NCI-H82 (cell line): ENCODE measurements around the gene STAP2.
"Not testable (repeated sequence)": the region's sequence is repeated elsewhere in the genome, so short reads cannot be mapped to it uniquely, and the experiment has no call there.

ENCODE experiments used
- DNase-seq: peaks from one replicate; lab custom pipeline; 2025; lab: John Stamatoyannopoulos, UW

The STAP2 gene

DNA sequence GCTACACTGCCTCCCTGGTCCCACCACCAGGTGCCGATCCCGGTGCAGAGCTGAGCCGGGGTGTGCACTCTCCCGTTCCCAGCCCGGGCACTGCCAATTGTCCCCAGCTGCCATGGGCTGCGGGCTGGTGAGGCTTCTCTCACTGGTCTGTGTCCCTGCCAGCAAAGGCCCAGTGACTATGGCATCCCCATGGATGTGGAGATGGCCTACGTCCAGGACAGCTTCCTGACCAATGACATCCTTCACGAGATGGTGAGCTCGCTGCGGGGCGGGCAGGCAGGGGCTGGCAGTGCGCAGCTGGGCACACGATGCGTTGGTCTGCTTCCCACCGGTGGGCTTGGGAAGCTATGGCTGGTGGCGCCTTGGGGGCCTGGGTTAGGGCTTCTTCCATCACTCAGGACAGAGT is 19.3 kb upstream of the STAP2 start:
- no peak for DNase-seq

DNA sequence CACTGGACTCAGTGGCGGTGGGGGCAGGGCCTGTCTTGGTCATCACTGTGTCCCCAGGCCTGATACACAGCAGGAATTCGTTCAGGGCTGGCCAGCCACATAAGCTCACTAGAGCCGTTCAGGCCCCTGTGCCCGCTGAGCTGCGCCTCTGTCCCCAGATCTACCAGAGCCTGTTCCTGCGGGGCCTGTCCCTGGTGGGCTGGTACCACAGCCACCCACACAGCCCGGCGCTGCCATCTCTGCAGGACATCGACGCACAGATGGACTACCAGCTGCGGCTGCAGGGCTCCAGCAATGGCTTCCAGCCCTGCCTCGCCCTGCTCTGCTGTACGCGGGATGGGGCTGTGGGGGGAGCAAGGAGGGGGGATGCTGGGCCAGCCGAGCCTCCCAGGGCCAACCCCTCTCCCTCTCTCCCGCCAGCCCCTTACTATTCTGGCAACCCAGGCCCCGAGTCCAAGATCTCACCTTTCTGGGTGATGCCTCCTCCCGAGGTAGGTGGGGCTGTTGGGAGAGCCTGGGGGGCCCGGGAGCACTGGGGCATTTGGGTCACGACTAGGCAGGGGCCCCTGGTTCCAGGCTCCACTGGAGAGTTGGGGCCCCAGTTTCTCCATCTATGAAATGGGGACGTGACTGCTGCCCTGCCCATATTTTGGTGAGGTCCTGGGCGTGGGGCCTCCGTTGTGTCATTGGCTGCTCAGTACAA is 18.6 kb upstream of the STAP2 start:
- no peak for DNase-seq

DNA sequence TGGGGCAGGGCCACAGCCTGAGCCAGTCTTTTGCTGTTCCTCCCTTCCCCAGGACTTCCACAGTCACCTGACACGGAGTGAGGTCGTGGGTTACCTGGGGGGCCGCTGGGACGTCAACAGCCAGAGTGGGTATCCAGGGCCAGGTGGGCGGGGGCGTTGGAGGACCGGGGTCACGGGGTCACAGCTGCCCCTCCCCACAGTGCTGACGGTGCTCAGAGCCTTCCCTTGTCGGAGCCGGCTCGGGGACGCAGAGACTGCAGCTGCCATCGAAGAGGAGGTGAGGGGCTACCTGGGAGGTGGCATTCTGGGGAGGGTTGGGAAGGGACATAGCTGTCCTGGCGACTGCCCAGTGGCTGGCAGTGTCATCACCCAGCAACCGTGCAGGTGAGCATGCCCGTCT is 16.3 kb upstream of the STAP2 start:
- no peak for DNase-seq

DNA sequence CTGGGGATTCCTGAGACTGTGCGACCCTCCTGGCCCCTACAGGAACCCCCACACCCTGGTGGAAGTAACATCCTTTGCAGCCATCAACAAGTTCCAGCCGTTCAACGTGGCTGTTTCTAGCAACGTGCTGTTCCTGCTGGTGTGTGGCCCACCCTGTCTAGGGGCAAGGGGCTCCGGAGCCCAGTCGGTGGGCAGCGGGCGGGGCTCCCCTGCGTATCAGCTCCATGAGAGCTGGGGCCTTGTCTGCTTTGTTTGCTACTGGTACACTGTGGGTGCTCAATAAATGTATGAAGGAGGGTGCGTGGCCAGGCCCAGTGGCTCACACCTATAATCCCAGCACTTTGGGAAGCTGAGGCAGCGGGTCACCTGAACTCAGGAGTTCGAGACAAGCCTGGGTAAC is 15.7 kb upstream of the STAP2 start:
- DNase-seq, result no peak

DNA sequence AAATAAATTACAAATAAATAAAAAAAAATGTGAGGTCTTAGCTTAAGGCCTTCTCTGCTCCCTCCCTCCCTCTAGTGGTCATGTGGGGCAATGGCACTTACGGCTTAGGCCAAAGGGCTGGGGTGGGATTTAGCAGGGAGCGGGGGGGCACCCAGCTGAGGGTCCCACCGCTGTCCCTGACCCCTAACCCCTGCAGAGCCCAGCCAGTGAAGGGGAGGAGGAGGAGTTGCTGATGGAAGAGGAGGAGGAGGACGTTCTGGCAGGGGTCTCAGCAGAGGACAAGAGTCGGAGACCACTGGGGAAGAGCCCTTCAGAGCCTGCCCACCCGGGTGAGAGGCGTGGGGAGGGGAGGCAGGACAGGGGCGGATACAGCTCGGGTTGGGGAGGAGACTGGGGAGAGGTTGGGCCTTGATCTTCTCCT is 14.1 kb upstream of the STAP2 start:
- peak; percentile 76 for DNase-seq

DNA sequence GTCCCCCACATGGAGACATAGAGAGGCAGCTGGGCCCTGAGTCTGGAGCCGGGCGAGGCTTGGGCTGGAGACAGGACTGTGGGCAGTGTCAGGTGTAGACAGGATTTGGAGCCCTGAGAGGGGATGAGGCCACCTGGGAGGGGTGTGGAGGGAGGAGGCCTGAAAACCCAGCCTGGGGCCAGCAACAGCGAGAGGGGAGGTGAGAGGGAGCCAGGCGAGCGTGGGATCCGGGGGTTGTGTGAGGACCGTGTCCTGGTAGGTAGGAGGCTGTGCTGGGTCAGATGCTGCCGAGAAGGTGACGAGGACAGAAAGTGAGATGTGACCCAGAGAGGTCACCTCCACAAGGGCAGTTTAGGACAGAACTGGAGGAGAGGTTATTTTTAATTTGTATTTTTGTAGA is 12.1 kb upstream of the STAP2 start:
- no peak for DNase-seq

DNA sequence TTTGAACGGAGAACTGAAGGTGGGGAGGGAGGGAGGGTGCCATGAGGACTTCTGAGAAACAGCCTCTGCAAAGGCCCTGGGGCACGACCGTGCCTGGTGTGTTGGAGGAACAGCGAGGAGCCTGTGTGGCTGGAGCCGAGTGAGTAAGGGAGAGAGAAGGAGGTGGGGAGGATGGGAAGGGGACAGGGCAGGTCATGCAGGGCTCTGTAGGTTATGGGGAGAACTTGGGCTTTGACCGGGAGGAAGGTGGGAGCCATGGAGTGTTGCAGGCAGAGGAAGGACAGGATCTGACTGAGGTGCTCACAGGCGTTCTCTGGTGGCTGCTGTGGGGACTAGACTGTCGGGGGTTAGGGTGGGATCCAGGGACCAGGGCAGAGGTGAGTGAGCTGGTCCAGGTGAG is 11.5 kb upstream of the STAP2 start:
- DNase-seq, result no peak

DNA sequence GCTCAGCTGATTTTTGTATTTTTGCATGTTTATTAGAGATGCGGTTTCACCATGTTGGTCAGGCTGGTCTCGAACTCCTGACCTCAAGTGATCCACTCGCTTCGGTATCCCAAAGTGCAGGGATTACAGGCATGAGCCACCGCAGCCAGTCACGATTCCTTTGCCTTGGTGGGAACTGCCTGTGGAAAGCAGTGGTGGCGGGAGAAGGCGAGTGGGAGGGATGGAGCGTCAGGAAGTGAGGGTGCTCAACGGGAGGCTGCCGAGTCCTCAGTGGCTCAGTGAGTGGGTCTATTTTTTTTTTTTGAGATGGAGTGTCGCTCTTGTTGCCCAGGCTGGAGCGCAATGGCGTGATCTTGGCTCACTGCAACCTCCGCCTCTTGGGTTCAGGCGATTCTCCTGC is 10.6 kb upstream of the STAP2 start:
- not testable (repeated sequence) for DNase-seq

DNA sequence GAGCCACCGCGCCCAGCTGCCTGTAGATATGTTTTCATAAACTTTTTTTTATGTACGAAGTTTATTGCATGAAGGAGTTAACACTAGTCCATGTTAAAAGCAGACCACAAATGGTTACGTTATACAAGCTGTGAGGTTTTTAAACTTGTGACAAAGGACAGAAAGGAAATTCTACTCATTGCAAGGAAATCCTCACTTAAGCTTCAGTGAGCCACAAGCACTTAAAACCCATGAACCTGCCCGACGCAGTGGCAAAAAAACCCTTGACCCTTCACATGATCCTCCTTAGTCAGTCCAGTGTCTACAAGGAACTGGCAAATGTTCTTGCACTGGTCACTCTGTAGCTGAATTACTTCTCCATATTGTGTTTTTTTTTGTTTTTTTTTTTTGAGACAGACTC is 8.9 kb upstream of the STAP2 start:
- no peak for DNase-seq

DNA sequence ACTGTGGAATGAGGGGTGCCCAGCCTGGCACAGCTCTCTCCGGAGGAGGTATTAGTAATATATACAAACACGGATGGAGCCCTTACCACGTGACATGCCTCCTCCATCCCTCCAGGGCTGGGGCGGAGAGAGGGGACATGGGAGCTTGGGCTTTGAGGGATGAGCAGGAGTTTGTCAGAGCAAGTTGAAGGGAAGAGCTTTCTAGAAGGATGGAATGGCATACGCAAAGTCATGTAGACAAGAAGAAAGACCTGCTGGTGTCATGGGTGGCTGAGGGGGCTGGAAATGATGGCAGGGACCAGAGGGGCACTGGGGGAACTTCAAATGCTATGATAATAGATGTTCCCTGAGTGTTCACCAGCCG is 7.4 kb upstream of the STAP2 start:
- no peak for DNase-seq

DNA sequence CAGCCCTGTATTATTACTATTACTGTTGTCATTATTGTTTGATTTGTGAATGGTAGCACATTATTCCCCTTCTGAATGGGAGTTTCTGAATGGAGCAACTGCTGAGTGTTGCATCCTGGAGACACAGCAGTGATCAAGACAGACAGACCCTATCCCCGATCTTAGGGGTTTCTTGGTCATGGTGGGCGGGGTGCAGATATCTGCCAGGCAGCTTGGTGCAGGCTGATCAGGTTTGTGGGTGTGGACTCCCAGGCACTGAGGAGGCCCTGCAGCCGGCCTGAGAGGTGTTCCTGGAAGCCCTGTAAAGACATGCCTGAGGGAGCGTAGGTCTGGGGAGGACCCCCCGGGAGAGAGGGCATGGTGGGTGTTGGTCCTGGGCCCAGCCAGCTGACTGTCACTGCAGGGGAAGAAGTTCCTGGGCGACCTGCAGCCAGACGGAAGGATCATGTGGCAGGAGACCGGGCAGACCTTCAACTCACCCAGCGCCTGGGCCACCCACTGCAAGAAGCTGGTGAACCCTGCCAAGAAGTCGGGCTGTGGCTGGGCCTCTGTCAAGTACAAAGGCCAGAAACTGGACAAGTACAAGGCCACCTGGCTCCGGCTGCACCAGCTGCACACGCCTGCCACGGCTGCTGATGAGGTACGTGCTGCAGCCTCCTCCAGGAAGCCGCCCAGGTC is 6.9 kb upstream of the STAP2 start:
- DNase-seq, result no peak

DNA sequence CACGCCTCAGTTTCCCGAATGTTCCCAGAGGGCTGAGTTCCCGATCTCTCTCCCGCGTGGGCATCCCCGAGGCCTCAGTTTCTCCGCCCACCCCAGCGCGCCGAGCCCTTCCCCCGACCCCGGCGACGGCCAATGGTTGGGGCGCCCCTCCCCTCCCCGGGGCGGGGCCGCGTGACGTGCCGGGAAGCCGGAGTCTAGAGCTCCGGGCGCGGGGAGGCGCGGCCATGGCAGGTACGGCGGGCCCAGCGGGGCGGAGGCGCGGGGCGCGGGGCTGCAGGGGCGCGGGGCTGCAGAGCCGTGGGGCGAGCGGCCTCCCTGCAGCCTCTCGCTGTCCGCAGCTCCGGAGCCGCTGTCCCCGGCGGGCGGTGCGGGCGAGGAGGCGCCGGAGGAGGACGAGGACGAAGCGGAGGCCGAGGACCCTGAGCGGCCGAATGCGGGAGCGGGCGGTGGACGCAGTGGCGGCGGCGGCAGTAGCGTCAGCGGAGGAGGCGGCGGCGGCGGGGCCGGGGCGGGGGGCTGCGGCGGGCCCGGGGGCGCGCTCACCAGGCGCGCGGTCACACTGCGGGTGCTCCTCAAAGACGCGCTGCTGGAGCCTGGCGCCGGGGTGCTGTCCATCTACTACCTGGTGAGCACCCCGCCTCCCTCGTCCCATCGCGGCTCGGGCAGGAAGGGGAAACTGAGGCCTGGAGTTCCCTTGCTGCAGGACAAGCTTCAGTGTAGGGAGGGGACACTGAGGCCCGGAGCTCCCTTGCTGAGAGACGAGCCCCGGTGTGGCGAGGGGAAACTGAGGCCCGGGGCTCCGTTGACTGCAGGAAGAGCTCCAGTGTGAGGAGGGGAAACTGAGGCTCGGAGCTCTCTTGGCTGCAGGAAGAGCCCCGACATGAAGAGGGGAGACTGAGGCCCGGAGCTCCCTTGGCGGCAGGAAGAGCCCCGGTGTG is 5.0 kb upstream of the STAP2 start, which contains the start of gene MPND:
MPND (plus strand) TSS at position 193 of the 938 bp plus-strand sequence; CDS start at position 225, 32 bp downstream.
- DNase-seq, result peak; percentile 88

DNA sequence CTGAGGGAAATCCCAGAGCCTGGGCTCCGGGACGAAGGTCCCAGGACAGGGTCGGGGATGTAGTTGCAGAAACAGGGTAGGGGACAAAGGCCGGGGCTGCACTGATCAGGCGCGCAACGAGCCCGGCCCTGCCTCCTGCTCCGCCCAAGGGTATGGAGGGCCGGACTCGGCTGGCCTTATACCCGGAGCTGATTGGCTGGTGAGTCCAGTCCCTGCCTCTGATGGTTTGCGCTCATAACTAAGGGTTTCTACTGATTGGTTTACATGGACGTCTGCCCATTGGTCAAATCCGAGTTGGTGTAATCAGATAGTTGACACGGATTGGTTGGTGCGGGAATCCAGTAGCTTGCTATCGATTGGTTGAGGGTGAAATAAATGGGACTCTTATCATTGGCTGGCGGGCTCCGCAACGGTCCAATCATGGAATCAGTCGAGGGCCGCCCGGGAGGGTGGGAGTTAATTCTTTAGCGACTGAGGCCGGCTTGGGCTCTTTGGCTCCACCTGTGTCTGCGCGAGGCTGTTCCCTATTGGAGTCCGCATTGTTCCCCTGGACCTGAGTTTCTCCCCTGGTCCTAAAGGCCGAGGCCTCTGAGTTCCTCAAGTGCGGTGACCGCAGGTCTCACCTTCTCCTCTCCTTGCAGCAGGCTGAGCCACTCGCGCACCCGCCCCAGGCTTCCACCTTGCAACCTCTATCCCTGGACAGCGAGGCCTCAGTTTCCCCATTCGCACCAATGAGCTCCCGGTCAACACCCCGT is 4.2 kb upstream of the STAP2 start:
- peak; percentile 99 for DNase-seq

DNA sequence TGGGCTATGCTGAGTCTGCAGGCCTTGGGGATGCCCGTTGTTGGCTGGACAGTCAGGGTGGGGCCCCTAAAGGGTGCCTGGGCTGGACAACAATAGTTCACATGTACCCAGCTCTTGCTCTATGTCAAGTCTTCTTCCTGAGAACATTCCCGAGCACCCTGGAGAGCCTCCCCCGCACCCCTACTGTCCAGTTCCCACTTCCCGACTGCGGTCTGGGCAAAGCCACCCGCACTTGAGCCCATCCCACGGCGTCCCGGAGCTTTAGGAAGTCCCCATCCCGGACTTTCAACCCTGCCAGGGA is 3.6 kb upstream of the STAP2 start:
- DNase-seq, result no peak

DNA sequence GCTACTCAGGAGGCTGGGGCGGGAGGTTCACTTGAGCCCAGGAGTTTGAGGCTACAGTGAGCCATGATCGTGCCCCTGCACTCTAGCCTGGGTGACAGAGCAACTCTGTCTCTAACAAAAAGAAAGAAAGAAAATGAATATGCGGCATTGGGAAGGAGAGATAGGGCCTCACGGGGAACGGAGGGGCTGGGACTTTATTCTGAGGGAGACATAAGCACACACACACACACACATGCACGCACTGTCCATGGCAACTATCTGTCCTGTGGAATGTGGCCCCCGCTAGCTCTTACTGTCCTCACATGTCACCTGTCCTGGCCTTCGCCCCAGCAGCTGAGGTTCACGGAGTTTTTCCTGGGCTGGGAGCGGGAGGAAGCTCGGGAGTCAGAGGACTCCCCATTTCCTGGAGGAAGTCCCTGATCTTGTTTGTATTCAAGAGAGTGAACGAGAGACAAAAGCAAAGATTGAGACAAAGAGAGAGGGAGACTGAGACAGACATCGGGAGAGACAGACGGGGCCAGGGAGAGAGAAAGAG is 654 bp downstream of the STAP2 start:
- no peak for DNase-seq

DNA sequence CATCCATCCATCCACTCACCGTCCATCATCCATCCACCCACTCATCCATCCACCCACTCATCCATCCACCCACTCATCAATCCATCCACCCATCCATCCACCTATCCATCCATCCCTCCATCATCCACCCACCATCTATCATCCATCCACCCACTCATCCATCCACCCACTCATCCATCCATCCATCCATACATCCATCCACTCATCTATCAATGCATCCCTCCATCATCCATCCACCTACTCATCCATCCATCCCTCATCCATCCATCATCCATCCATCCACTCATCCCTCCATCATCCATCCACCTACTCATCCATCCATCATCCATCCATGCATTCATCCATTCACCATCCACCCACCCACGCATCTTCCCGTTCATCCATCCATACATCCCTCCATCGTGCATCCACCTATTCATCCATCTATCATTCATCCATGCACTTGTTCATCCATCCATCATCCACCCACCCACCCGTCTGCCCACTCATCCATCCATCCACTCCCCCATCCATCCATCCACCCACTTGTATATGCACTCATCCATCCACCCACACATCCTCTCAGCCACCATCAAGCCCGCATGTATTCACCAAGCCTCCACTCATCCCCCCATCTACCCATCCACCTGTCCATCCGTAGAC is 3.6 kb downstream of the STAP2 start:
- DNase-seq, result no peak

DNA sequence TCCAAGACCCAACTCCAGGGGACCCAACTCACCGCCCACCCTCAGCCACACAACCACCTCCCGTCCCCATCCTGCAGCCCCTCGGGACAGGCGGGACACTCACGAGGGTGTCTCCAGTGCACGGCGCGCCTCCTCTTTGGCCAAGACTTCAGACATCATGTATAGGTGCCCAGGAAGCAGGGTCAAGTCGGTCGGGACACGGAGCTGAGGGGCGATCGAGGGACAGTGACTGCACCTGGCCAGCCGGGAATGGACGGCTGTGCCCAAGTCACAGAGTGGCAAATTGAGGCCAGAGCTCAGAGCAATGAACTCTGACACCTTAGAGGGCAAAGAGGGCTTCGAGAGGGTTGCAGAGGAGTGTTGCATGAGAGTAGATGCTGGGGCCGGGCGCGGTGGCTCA is 8.8 kb downstream of the STAP2 start:
- DNase-seq, result no peak

DNA sequence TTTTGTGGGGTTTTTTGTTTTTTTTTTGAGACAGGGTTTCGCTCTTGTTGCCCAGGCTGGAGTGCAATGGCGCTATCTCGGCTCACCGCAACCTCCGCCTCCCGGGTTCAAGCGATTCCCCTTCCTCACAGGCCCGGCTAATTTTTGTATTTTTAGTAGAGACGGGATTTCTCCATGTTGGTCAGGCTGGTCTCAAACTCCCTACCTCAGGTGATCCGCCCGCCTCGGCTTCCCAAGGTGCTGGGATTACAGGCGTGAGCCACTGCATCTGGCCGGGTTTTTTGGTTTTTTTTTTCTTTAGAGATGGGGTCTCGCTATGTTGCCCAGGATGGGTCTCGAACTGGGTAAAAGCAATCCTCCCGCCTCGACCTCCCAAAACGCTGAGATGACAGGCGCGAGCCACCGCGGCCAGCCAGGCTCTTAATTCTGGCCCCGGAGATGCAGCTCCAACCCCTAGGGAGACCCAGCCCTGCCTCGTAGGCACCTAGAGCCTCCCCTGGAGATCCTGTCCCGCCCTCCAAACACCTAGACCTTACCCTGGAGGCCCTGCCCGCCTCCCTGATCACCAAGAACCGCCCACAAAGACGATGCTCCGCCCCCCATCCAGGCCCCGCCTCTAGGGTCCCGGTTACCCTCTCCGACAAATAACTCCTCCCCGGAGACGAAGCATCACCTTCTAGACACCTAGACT is 9.5 kb downstream of the STAP2 start:
- peak; percentile 75 for DNase-seq

DNA sequence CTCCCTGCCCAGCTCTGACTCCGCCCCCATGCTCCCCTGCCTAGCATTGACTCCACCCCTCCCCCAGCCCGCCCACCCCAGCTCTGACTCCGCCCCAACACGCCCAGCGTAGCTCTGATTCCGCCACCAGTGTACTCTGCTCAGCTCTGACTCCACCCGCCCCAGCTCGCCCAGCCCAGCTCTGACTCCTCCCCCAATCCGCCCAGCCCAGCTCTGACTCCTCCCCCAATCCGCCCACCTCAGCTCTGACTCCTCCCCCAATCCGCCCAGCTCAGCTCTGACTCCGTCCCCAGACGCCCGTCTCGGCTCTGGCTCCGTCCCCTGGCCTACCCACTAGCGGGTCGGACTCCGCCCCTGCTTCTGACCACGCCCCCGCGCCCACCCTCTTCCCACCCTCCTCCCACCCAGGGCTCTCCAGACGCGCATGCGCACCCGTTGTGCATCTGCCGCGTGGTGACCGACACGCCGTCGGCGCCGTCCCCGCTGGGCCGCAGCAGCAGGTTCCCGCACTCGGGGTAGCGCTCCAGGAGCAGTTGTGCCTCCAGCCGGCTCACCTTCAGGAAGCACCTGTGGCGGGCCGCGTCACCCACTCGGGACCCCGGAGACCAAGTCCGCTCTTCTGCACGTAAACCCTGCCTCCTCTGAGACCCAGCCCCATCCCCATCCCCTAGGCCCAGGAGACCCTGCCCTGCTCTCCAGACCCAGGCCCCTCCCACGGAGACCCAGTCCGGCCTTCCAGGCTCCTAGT is 10.2 kb downstream of the STAP2 start:
- DNase-seq, result peak; percentile 98

DNA sequence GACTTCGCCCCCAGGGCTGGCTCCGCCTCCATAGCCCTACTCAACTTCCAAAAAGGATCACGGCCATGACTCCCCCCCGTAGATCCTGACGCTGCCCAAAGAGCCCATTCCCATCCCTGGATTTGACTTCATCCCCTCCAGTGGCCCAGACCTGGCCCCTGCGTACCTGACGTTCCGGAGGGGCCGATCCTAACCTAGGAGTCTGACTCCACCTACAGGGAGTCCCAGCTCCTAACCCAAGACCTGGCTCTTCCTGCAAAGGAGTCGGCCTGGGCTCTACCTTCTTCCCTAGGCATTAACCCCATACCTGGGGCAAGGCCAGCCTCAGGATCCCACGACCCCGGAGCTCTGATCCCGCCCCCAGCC is 10.8 kb downstream of the STAP2 start:
- DNase-seq, result no peak
